CD4-positive, alpha-beta T cell treated with Interferon gamma for 1 hour (primary cell): ENCODE measurements around the gene CDKL4.
"Not testable (repeated sequence)": the region's sequence is repeated elsewhere in the genome, so short reads cannot be mapped to it uniquely, and the experiment has no call there.

Source experiments
- DNase-seq: peaks from one replicate; pipeline ENCODE4 v3.0.0-alpha.2; 2020

The CDKL4 gene

GRCh38 chr2:39243469-39244123, at the start of gene CDKL4:
TSS of gene CDKL4 (minus strand) at chr2:39243970.
- peak; percentile 56 for DNase-seq

- no peak for DNase-seq
Measured at GRCh38 chr2:39290433-39290832, 46.7 kb upstream of the CDKL4 start.

- no peak for DNase-seq
Measured at GRCh38 chr2:39289609-39290008, 45.8 kb upstream of the CDKL4 start.

GRCh38 chr2:39283561-39283960, 39.8 kb upstream of the CDKL4 start:
- no peak for DNase-seq

- DNase-seq = no peak
Measured at GRCh38 chr2:39281391-39281790, 37.6 kb upstream of the CDKL4 start.

- DNase-seq = no peak
Measured at GRCh38 chr2:39275016-39275415, 31.2 kb upstream of the CDKL4 start.

GRCh38 chr2:39269941-39270340, 26.2 kb upstream of the CDKL4 start:
- no peak for DNase-seq

GRCh38 chr2:39266916-39267434, 23.2 kb upstream of the CDKL4 start:
- no peak for DNase-seq

- no peak for DNase-seq
Measured at GRCh38 chr2:39266139-39266805, 22.5 kb upstream of the CDKL4 start.

- DNase-seq = no peak
Measured at GRCh38 chr2:39265315-39265714, 21.5 kb upstream of the CDKL4 start.

GRCh38 chr2:39264733-39265132, 21.0 kb upstream of the CDKL4 start:
- DNase-seq = no peak

- DNase-seq = no peak
Measured at GRCh38 chr2:39260087-39260486, 16.3 kb upstream of the CDKL4 start.

GRCh38 chr2:39256040-39256439, 12.3 kb upstream of the CDKL4 start:
- no peak for DNase-seq

- no peak for DNase-seq
Measured at GRCh38 chr2:39252888-39253518, 9.2 kb upstream of the CDKL4 start.

- no peak for DNase-seq
Measured at GRCh38 chr2:39247512-39248043, 3.8 kb upstream of the CDKL4 start.

GRCh38 chr2:39246382-39246980, 2.7 kb upstream of the CDKL4 start:
- DNase-seq = no peak

- DNase-seq = peak; percentile 72
Measured at GRCh38 chr2:39244963-39245625, 1.3 kb upstream of the CDKL4 start.

GRCh38 chr2:39244241-39244862, 582 bp upstream of the CDKL4 start:
- not testable (repeated sequence) for DNase-seq

GRCh38 chr2:39241588-39241987, 2.2 kb downstream of the CDKL4 start:
- no peak for DNase-seq

- DNase-seq = no peak
Measured at GRCh38 chr2:39240758-39241157, 3.0 kb downstream of the CDKL4 start.

- DNase-seq = no peak
Measured at GRCh38 chr2:39234754-39235153, 9.0 kb downstream of the CDKL4 start.

- DNase-seq = no peak
Measured at GRCh38 chr2:39232141-39232540, 11.6 kb downstream of the CDKL4 start.
